B cell (primary cell): Measurements from ENCODE around the gene IGFN1. TPM values are rescaled to one million over a fixed set of nuclear protein-coding genes. Genes with fewer than 3 reads are reported as not detected.
"Not testable (repeated sequence)": the region's sequence is repeated elsewhere in the genome, so short reads cannot be mapped to it uniquely, and the experiment has no call there.

Experiments used
- ATAC-seq: fragments of 200-7000 bp; cut with Tn5 transposase; one replicate; pipeline ENCODE4 v1.10.0; 2021; ENCODE audit warnings: low read depth, mild to moderate bottlenecking, moderate number of reproducible peaks, moderate library complexity
- CTCF ChIA-PET: fragments of 350-600 bp; sonication (Branson Sonifier 250); formaldehyde crosslinking; loops from one replicate; lab custom pipeline; 2021; ENCODE audit warnings: antibody characterized with exemption, inconsistent platforms; lab: Charles Lee
- POLR2A ChIA-PET: fragments of 350-600 bp; sonication (Branson Sonifier 250); formaldehyde crosslinking; loops from one replicate; lab custom pipeline; 2021; ENCODE audit warnings: antibody characterized with exemption; lab: Charles Lee
- DNase-seq: peaks from one replicate; pipeline ENCODE4 v3.0.0; 2013
- H2AFZ ChIP-seq: 2 replicates; pipeline ENCODE4 v1.6.1; 2012; ENCODE audit warnings: mild to moderate bottlenecking, low read depth, low read length; ENCODE audit not compliant: insufficient read depth, poor library complexity, severe bottlenecking
- H3K27ac ChIP-seq, 2 donors: 1 replicate in 1 of 2; 2 replicates in 1 of 2; pipeline ENCODE4 v1.5.1; 2012 to 2013; ENCODE audit warnings: low read length in 2 of 2, mild to moderate bottlenecking in 2 of 2, moderate library complexity in 1 of 2
- H3K27me3 ChIP-seq, 4 experiments: fragments of 200-600 bp in 1 of 4; sonication (generic) in 1 of 4; replicated peaks in 1 of 4; 1 replicate in 2 of 4; 2 replicates in 2 of 4; pipeline versions ENCODE4 v1.6.1 to v1.7.0; 2013 to 2016; ENCODE audit warnings: low read length in 3 of 4, mild to moderate bottlenecking in 2 of 4, mixed read lengths in 1 of 4, moderate library complexity in 1 of 4; ENCODE audit not compliant: insufficient read depth in 4 of 4, control insufficient read depth in 3 of 4; ENCODE audit errors: control extremely low read depth in 1 of 4
- H3K36me3 ChIP-seq, 2 experiments: replicated peaks in 1 of 2; 1 replicate in 1 of 2; 2 replicates in 1 of 2; pipeline versions ENCODE4 v1.6.1 to v1.7.1; 2013; ENCODE audit warnings: low read length in 1 of 2; ENCODE audit not compliant: insufficient read depth in 2 of 2, control insufficient read depth in 1 of 2; ENCODE audit errors: control extremely low read depth in 1 of 2, extremely low read depth in 1 of 2
- H3K4me1 ChIP-seq, 2 donors: fragments of 200-600 bp in 1 of 2; sonication (generic) in 1 of 2; 1 replicate in 1 of 2; 2 replicates in 1 of 2; pipeline versions ENCODE4 v1.5.1 to v1.6.1; 2013 to 2017; ENCODE audit warnings: low read length in 2 of 2; ENCODE audit not compliant: control insufficient read depth in 2 of 2, insufficient read depth in 2 of 2
- H3K4me2 ChIP-seq: replicated peaks from 2 replicates; pipeline ENCODE3; 2012; ENCODE audit warnings: mild to moderate bottlenecking, low read depth, low read length; ENCODE audit not compliant: poor library complexity, severe bottlenecking
- H3K4me3 ChIP-seq, 5 experiments: fragments of 200-600 bp in 1 of 5; sonication (generic) in 1 of 5; 1 replicate in 3 of 5; 2 replicates in 2 of 5; pipeline versions ENCODE4 v1.5.1 to v1.7.0; 2011 to 2016; ENCODE audit warnings: low read length in 4 of 5, mild to moderate bottlenecking in 4 of 5, low read depth in 2 of 5, control low read depth in 1 of 5, moderate library complexity in 1 of 5; ENCODE audit not compliant: insufficient read depth in 1 of 5; ENCODE audit errors: control extremely low read depth in 1 of 5, extremely low read depth in 1 of 5
- H3K79me2 ChIP-seq: fragments of 200-600 bp; sonication (generic); one replicate; pipeline ENCODE4 v1.6.0; 2016; ENCODE audit warnings: low read length; ENCODE audit not compliant: control insufficient read depth, insufficient read depth
- H3K9ac ChIP-seq: fragments of 200-600 bp; sonication (generic); 2 replicates; pipeline ENCODE4 v1.6.1; 2017; ENCODE audit warnings: mild to moderate bottlenecking, low read length, moderate library complexity
- H3K9me3 ChIP-seq, 3 donors: one replicate each; pipeline versions ENCODE4 v1.6.1 to v1.7.1; 2013; ENCODE audit warnings: low read length in 2 of 3; ENCODE audit not compliant: control insufficient read depth in 2 of 3, insufficient read depth in 1 of 3; ENCODE audit errors: control extremely low read depth in 1 of 3
- H4K20me1 ChIP-seq: 2 replicates; pipeline ENCODE4 v1.6.0; 2012; ENCODE audit warnings: mild to moderate bottlenecking, low read length; ENCODE audit not compliant: insufficient read depth, control insufficient read depth, poor library complexity, severe bottlenecking
- H3K27ac Mint-ChIP-seq: one replicate; pipeline ENCODE4 v1.8.0; 2021; ENCODE audit warnings: mixed read lengths
- H3K27me3 Mint-ChIP-seq: one replicate; pipeline ENCODE4 v1.8.0; 2021; ENCODE audit warnings: mixed read lengths
- H3K4me1 Mint-ChIP-seq: one replicate; pipeline ENCODE4 v1.8.0; 2021; ENCODE audit warnings: mixed read lengths
- H3K4me3 Mint-ChIP-seq: one replicate; pipeline ENCODE4 v1.8.0; 2021; ENCODE audit warnings: mixed read lengths
- H3K9me3 Mint-ChIP-seq: one replicate; pipeline ENCODE4 v1.8.0; 2022; ENCODE audit warnings: mixed read lengths; ENCODE audit not compliant: insufficient read depth
- EZH2 ChIP-seq: IDR thresholded peaks from 2 replicates; pipeline ENCODE4 v1.6.1; 2012; ENCODE audit warnings: borderline replicate concordance, low read depth, mild to moderate bottlenecking, moderate library complexity, low read length; ENCODE audit not compliant: insufficient read depth, poor library complexity, severe bottlenecking
- whole genome bisulfite sequencing: methylation state at CpG from one replicate; pipeline ENCODE4 v1.1.5; 2013; ENCODE audit warnings: missing lambda C conversion rate; ENCODE audit not compliant: insufficient coverage; 5-methylcytosine and 5-hydroxymethylcytosine counted together
- intact Hi-C: fragments of 100-400 bp; cut with micrococcal nuclease; formaldehyde crosslinking; loops from one replicate; pipeline ENCODE4 v1.10.0; 2022
- polyA plus RNA-seq: library from polyadenylated mRNA; depleted of rRNA; stranded (reverse); fragments of >200 nt; gene quantifications from 2 replicates; pipeline ENCODE4 v1.2.3, GENCODE V29; 2012
- total RNA-seq, 2 donors: library from RNA; stranded (reverse); fragments of 120-200 nt in 1 of 2; gene quantifications; 1 replicate in 1 of 2; 2 replicates in 1 of 2; pipeline versions ENCODE4 v1.2.3 to v1.2.4, GENCODE V29; 2013 to 2022
- TF ChIP-seq, protein P1 (sequence below): fragments of 200-600 bp; IDR thresholded peaks from one replicate; pipeline ENCODE4 v1.8.0; 2022; ENCODE audit warnings: antibody characterized with exemption, mild to moderate bottlenecking

IGFN1 gene
- total and polyA plus RNA-seq, 2 donors (not counting 1 experiment from before 2014, with no cell fraction given): not detected

DNA sequence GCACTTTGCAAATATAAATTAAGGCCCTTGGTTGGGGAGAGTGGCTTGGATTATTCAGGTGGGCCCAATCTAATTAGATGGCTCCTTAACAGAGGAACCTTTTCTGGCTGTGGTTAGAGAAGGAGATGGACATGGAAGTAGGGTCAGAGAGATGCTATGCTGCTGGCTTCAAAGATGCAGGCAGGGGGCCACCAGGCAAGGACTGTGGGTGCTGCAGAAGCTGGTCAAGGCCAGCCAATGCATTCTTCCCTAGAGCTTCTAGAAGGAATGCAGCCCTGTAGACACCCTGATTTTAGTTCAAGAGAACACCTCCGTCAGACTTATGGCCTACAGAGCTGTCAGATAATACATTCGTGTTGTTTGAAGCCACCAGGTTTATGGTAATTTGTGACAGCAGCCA is 32.7 kb upstream of the IGFN1 start:
- ChIA-PET CTCF (no interaction called here), POLR2A (no interaction called here)
- no peaks in the 10 kb centered on the region for H4K20me1 ChIP-seq
- TF ChIP-seq, protein P1, sequence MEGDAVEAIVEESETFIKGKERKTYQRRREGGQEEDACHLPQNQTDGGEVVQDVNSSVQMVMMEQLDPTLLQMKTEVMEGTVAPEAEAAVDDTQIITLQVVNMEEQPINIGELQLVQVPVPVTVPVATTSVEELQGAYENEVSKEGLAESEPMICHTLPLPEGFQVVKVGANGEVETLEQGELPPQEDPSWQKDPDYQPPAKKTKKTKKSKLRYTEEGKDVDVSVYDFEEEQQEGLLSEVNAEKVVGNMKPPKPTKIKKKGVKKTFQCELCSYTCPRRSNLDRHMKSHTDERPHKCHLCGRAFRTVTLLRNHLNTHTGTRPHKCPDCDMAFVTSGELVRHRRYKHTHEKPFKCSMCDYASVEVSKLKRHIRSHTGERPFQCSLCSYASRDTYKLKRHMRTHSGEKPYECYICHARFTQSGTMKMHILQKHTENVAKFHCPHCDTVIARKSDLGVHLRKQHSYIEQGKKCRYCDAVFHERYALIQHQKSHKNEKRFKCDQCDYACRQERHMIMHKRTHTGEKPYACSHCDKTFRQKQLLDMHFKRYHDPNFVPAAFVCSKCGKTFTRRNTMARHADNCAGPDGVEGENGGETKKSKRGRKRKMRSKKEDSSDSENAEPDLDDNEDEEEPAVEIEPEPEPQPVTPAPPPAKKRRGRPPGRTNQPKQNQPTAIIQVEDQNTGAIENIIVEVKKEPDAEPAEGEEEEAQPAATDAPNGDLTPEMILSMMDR: no peak
- TF ChIP-seq EZH2: no peak
- H3K9ac ChIP-seq: no peak overlapping the region
- peaks cover 0 to 16% (median 4%) of the 10 kb centered on the region in 4 experiments for H3K27me3 ChIP-seq
- H3K79me2 ChIP-seq: peaks cover 6% of the 10 kb centered on the region
- no peaks in the 10 kb centered on the region for H3K9me3 Mint-ChIP-seq
- no peak overlapping the region for H2AFZ ChIP-seq
- no peak overlapping the region for H3K4me3 Mint-ChIP-seq
- no peak overlapping the region for H3K27ac ChIP-seq
- 88% methylated on average over 2 of the region's 2 CpGs for WGBS
- intact Hi-C loops: loop anchor here (10.0 kb wide), 1 partner anchor 987 kb away; the partner anchor contains the start of gene ARL8A
- H3K9me3 ChIP-seq: no peaks in the 10 kb centered on the region
- peaks cover 23% of the 10 kb centered on the region for H3K27me3 Mint-ChIP-seq
- H3K4me3 ChIP-seq: no peak overlapping the region
- H3K4me2 ChIP-seq: no peak overlapping the region
- H3K4me1 Mint-ChIP-seq: peaks cover 14% of the 10 kb centered on the region
- peaks cover 9 to 17% of the 10 kb centered on the region in 2 donors for H3K4me1 ChIP-seq
- H3K36me3 ChIP-seq: no peaks in the 10 kb centered on the region
- DNase-seq (no peak), ATAC-seq (no peak)
- H3K27ac Mint-ChIP-seq: no peak overlapping the region

DNA sequence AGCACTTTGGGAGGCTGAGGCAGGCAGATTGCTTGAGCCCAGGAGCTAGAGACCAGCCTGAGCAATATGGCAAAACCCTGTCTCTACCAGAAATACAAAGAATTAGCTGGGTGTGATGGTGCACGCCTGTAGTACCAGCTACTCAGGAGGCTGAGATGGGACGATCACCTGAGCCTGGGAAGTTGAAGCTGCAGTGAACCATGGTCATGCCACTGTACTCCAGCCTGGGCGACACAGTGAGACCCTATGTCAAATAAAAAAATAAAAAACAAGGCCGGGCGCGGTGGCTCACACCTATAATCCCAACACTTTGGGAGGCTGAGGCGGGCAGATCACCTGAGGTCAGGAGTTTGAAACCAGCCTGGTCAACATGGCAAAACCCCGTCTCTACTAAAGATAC is 27.6 kb upstream of the IGFN1 start:
- H2AFZ ChIP-seq, H3K4me2 ChIP-seq, DNase-seq, CTCF ChIA-PET, H3K4me3 Mint-ChIP-seq, H4K20me1 ChIP-seq, ATAC-seq, H3K4me3 ChIP-seq, H3K4me1 ChIP-seq, POLR2A ChIA-PET, H3K27ac Mint-ChIP-seq, H3K9me3 ChIP-seq, H3K36me3 ChIP-seq, H3K9me3 Mint-ChIP-seq, H3K9ac ChIP-seq, H3K27me3 ChIP-seq, H3K4me1 Mint-ChIP-seq, H3K27ac ChIP-seq, H3K79me2 ChIP-seq, intact Hi-C loops: not testable (repeated sequence)
- peaks cover 19% of the 10 kb centered on the region for H3K27me3 Mint-ChIP-seq
- 83% methylated on average over 4 of the region's 8 CpGs for WGBS
